H1 (cell line): ENCODE data around the gene RBM26. TPM values are rescaled to one million over a fixed set of nuclear protein-coding genes. Genes with fewer than 3 reads are reported as not detected.

Experiments
- CTCF ChIA-PET: fragments of 300-600 bp; sonication (Branson Sonifier 250); formaldehyde crosslinking; loops from one replicate; lab custom pipeline; 2021; ENCODE audit not compliant: partially characterized antibody; lab: Charles Lee
- POLR2A ChIA-PET: fragments of 300-600 bp; sonication (Branson Sonifier 250); formaldehyde crosslinking; loops from one replicate; lab custom pipeline; 2021; ENCODE audit warnings: inconsistent platforms; ENCODE audit not compliant: partially characterized antibody; lab: Charles Lee
- DNase-seq, 2 experiments: peaks; one replicate each; pipeline versions ENCODE4 v3.0.0 to v3.0.0-alpha.2; 2010 to 2022; ENCODE audit warnings: low spot score in 2 of 2, low read depth in 1 of 2, mixed read lengths in 1 of 2
- FAIRE-seq: peaks from 2 replicates; lab custom pipeline; 2011; peaks lifted over from hg19 to GRCh38; lab: Jason Lieb, UNC
- H2AFZ ChIP-seq: 2 replicates; pipeline ENCODE4 v1.8.1; 2012; ENCODE audit warnings: low read length, inconsistent platforms
- H2AK5ac ChIP-seq: 2 replicates; pipeline ENCODE4 v1.6.1; 2013; ENCODE audit warnings: low read depth, low read length
- H2BK120ac ChIP-seq: replicated peaks from 2 replicates; pipeline ENCODE3; 2013; ENCODE audit warnings: low read depth, low read length, inconsistent platforms
- H2BK12ac ChIP-seq: 2 replicates; pipeline ENCODE4 v1.6.1; 2013; ENCODE audit warnings: low read depth, low read length
- H2BK15ac ChIP-seq: 2 replicates; pipeline ENCODE4 v1.6.1; 2013; ENCODE audit warnings: low read length
- H2BK20ac ChIP-seq: 2 replicates; pipeline ENCODE4 v1.6.1; 2013; ENCODE audit warnings: low read length
- H2BK5ac ChIP-seq: 2 replicates; pipeline ENCODE4 v1.6.1; 2013; ENCODE audit warnings: low read depth, low read length
- H3K14ac ChIP-seq: 2 replicates; pipeline ENCODE4 v1.6.1; 2013; ENCODE audit warnings: inconsistent platforms; ENCODE audit not compliant: insufficient read length
- H3K18ac ChIP-seq: 2 replicates; pipeline ENCODE4 v1.6.1; 2013; ENCODE audit warnings: low read length; ENCODE audit errors: extremely low read depth
- H3K23ac ChIP-seq: 2 replicates; pipeline ENCODE4 v1.6.1; 2013; ENCODE audit warnings: inconsistent platforms; ENCODE audit not compliant: insufficient read length
- H3K23me2 ChIP-seq: 2 replicates; pipeline ENCODE4 v1.6.1; 2013; ENCODE audit warnings: low read depth, low read length
- H3K27ac ChIP-seq: 2 replicates; pipeline ENCODE4 v1.6.1; 2011; ENCODE audit warnings: low read depth, low read length, inconsistent platforms
- H3K27me3 ChIP-seq, 4 experiments: replicated peaks in 1 of 4; 1 replicate in 1 of 4; 2 replicates in 3 of 4; pipeline versions ENCODE4 v1.6.1 to v1.8.1; 2011 to 2013; ENCODE audit warnings: low read length in 3 of 4, mild to moderate bottlenecking in 3 of 4, inconsistent platforms in 2 of 4, mixed read lengths in 2 of 4, moderate library complexity in 1 of 4; ENCODE audit not compliant: control insufficient read depth in 3 of 4, insufficient read depth in 3 of 4; ENCODE audit errors: extremely low read depth in 1 of 4
- H3K36me3 ChIP-seq, 4 experiments: 2 replicates each; pipeline versions ENCODE4 v1.6.1 to v1.8.1; 2011 to 2013; ENCODE audit warnings: mild to moderate bottlenecking in 4 of 4, low read length in 3 of 4, moderate library complexity in 2 of 4, control low read depth in 1 of 4, inconsistent platforms in 1 of 4; ENCODE audit not compliant: insufficient read depth in 4 of 4, control insufficient read depth in 2 of 4
- H3K4ac ChIP-seq: replicated peaks from 2 replicates; pipeline ENCODE3; 2013; ENCODE audit warnings: low read length, low read depth, mixed read lengths, inconsistent platforms; ENCODE audit not compliant: insufficient read length
- H3K4me1 ChIP-seq, 4 experiments: replicated peaks in 1 of 4; 1 replicate in 1 of 4; 2 replicates in 3 of 4; pipeline versions ENCODE4 v1.6.1 to v1.8.1; 2011 to 2013; ENCODE audit warnings: low read length in 3 of 4, inconsistent platforms in 2 of 4, mixed read lengths in 1 of 4; ENCODE audit not compliant: insufficient read depth in 4 of 4, control insufficient read depth in 3 of 4
- H3K4me2 ChIP-seq, 2 experiments: 2 replicates each; pipeline versions ENCODE4 v1.6.1 to v1.8.1; 2011 to 2013; ENCODE audit warnings: low read depth in 2 of 2, low read length in 2 of 2, control low read depth in 1 of 2, inconsistent platforms in 1 of 2, mild to moderate bottlenecking in 1 of 2; ENCODE audit not compliant: insufficient read depth in 1 of 2
- H3K4me3 ChIP-seq, 4 experiments: fragments of 200-600, 300-600 bp in 1 of 4; sonication (generic), shearing (Covaris generic), sonication (Bioruptor Twin) in 1 of 4; 2 replicates each; pipeline versions ENCODE4 v1.5.1 to v1.8.1; 2011 to 2016; ENCODE audit warnings: low read length in 4 of 4, low read depth in 3 of 4, control low read depth in 2 of 4, inconsistent platforms in 2 of 4, mild to moderate bottlenecking in 2 of 4, mixed read lengths in 1 of 4, moderate library complexity in 1 of 4; ENCODE audit not compliant: insufficient read depth in 2 of 4; ENCODE audit errors: extremely low read depth in 1 of 4
- H3K56ac ChIP-seq: replicated peaks from 2 replicates; pipeline ENCODE3; 2013; ENCODE audit warnings: low read depth, mild to moderate bottlenecking, mixed read lengths, low read length, inconsistent platforms; ENCODE audit not compliant: insufficient read length
- H3K79me1 ChIP-seq: 2 replicates; pipeline ENCODE4 v1.6.1; 2013; ENCODE audit warnings: low read depth, low read length, control low read depth
- H3K79me2 ChIP-seq, 2 experiments: 2 replicates each; pipeline versions ENCODE4 v1.6.1 to v1.8.1; 2012 to 2013; ENCODE audit warnings: low read length in 2 of 2, mild to moderate bottlenecking in 2 of 2, inconsistent platforms in 1 of 2; ENCODE audit not compliant: insufficient read depth in 2 of 2, control insufficient read depth in 1 of 2
- H3K9ac ChIP-seq, 4 experiments: replicated peaks in 1 of 4; 1 replicate in 1 of 4; 2 replicates in 3 of 4; pipeline versions ENCODE4 v1.6.1 to v1.8.1; 2011 to 2013; ENCODE audit warnings: low read depth in 3 of 4, low read length in 3 of 4, control low read depth in 2 of 4, mild to moderate bottlenecking in 2 of 4, moderate library complexity in 2 of 4, inconsistent platforms in 1 of 4; ENCODE audit errors: extremely low read depth in 1 of 4
- H3K9me3 ChIP-seq, 2 experiments: 2 replicates each; pipeline versions ENCODE4 v1.6.1 to v1.8.1; 2012 to 2013; ENCODE audit warnings: mild to moderate bottlenecking in 2 of 2, moderate library complexity in 2 of 2, control low read depth in 1 of 2, inconsistent platforms in 1 of 2, low read depth in 1 of 2, low read length in 1 of 2, mixed read lengths in 1 of 2; ENCODE audit not compliant: insufficient read depth in 2 of 2
- H4K20me1 ChIP-seq, 2 experiments: replicated peaks in 1 of 2; 2 replicates each; pipeline versions ENCODE3 to v1.8.1; 2011 to 2013; ENCODE audit warnings: inconsistent platforms in 2 of 2, low read length in 2 of 2, mild to moderate bottlenecking in 1 of 2; ENCODE audit not compliant: insufficient read depth in 2 of 2, control insufficient read depth in 1 of 2
- H4K5ac ChIP-seq: 2 replicates; pipeline ENCODE4 v1.6.1; 2013; ENCODE audit warnings: low read length, low read depth, mixed read lengths, inconsistent platforms; ENCODE audit not compliant: insufficient read length
- H4K8ac ChIP-seq: 2 replicates; pipeline ENCODE4 v1.8.0; 2013; ENCODE audit warnings: mild to moderate bottlenecking, moderate library complexity, low read length, inconsistent platforms; ENCODE audit not compliant: insufficient read depth; ENCODE audit errors: extremely low read depth
- H4K91ac ChIP-seq: replicated peaks from 2 replicates; pipeline ENCODE3; 2013; ENCODE audit warnings: low read length, mixed read lengths, inconsistent platforms; ENCODE audit not compliant: insufficient read length
- ASH2L ChIP-seq: fragments of 200-600, 300-600 bp; sonication (generic); IDR thresholded peaks from one replicate; pipeline ENCODE4 v1.7.1; 2017; ENCODE audit warnings: low read length
- BACH1 ChIP-seq: IDR thresholded peaks from 2 replicates; pipeline ENCODE4 v1.6.1; 2012; ENCODE audit warnings: low read length, improper control_type of control experiment
- CBX8 ChIP-seq: fragments of 300-800, 300-1000 bp; sonication (generic); IDR thresholded peaks from 2 replicates; pipeline ENCODE4 v1.7.1; 2016; ENCODE audit warnings: low read depth, low read length, borderline replicate concordance
- EGR1 ChIP-seq: IDR thresholded peaks from 2 replicates; pipeline ENCODE4 v1.6.1; 2011; ENCODE audit warnings: low read depth, low read length, borderline replicate concordance
- GABPA ChIP-seq: IDR thresholded peaks from 2 replicates; pipeline ENCODE4 v1.6.1; 2011; ENCODE audit warnings: mild to moderate bottlenecking, low read length, moderate library complexity, borderline replicate concordance; ENCODE audit not compliant: insufficient read depth
- KDM5A ChIP-seq: fragments of 200-600 bp; IDR thresholded peaks from 2 replicates; pipeline ENCODE4 v1.7.1; 2012; ENCODE audit warnings: mild to moderate bottlenecking, low read length, inconsistent platforms, mixed read lengths
- NRF1 ChIP-seq: IDR thresholded peaks from 2 replicates; pipeline ENCODE4 v1.6.1; 2011; ENCODE audit warnings: mild to moderate bottlenecking, low read depth, low read length, improper control_type of control experiment
- RBBP5 ChIP-seq: IDR thresholded peaks from 2 replicates; pipeline ENCODE4 v1.7.1; 2012; ENCODE audit warnings: low read depth, mild to moderate bottlenecking, inconsistent platforms, low read length, moderate library complexity, borderline replicate concordance
- RXRA ChIP-seq: IDR thresholded peaks from 2 replicates; pipeline ENCODE4 v1.6.1; 2011; ENCODE audit warnings: low read depth, mild to moderate bottlenecking, low read length, moderate library complexity; ENCODE audit not compliant: insufficient read depth
- SUZ12 ChIP-seq: fragments of 200-600 bp; sonication (generic); IDR thresholded peaks from 2 replicates; pipeline ENCODE4 v1.6.1; 2012; ENCODE audit warnings: mild to moderate bottlenecking, inconsistent platforms, low read length, moderate library complexity, mixed read lengths
- USF2 ChIP-seq: IDR thresholded peaks from 2 replicates; pipeline ENCODE4 v1.6.1; 2011; ENCODE audit warnings: low read length, improper control_type of control experiment
- WGBS, 2 experiments: shearing (Covaris generic) in 1 of 2; methylation state at CpG; one replicate each; pipeline versions ENCODE4 v1.1.6 to v1.1.7; 2013 to 2015; ENCODE audit warnings: low lambda C conversion rate in 2 of 2, mixed read lengths in 2 of 2, inconsistent platforms in 1 of 2, low coverage in 1 of 2, missing lambda C conversion rate in 1 of 2; ENCODE audit not compliant: insufficient replicate concordance in 2 of 2, insufficient coverage in 1 of 2, insufficient read length in 1 of 2; ENCODE audit errors: extremely low coverage in 1 of 2, missing lambda C conversion rate in 1 of 2; 5-methylcytosine and 5-hydroxymethylcytosine counted together
- polyA plus RNA-seq, 7 experiments: library from polyadenylated mRNA; depleted of rRNA in 3 of 7; stranded (reverse) in 5 of 7; unstranded in 2 of 7; fragments of >200 nt in 5 of 7; fragments of 200-250 nt in 2 of 7; gene quantifications; 1 replicate in 5 of 7; 2 replicates in 1 of 7; 4 replicates in 1 of 7; pipeline versions ENCODE4 v1.2.1 to v1.2.3, GENCODE V29; 2011 to 2013; ENCODE audit warnings: missing spikeins in 2 of 7, mixed read lengths in 2 of 7
- total RNA-seq: library from RNA; stranded (reverse); fragmentation: NEBNext Ultra II Directional; extraction: Animal tissue kit (Norgen Biotek cat#: 25700); gene quantifications from 2 replicates; pipeline ENCODE4 v1.2.1, GENCODE V29; 2021

RBM26 gene
- total and polyA plus RNA-seq, 2 of the 8 experiments (the other 6 are each of a cell fraction or from before 2014, with no cell fraction given), result 20.3 to 65.5 TPM

DNA sequence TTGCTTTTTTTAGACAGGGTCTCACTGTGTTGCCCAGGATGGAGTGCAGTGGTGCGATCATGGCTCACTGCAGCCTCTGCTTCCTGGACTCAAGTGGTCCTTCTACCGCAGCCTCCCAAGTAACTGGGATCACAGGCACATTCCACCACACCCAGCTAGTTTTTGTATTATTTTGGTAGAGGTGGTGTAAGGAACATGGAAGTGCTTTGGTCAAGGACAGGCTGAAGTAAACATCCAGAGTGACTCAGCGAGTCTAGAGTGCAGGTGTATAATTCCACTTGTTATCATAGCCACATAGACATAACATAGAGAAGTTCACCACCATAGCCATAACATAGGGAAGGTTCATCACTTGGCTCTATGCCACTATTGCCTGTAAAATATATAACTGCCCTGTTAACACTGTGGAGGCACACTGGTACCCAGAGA lies 98.6 kb downstream of the RBM26 start:
- H3K36me3 ChIP-seq, result no peaks in the 10 kb centered on the region
- H4K8ac ChIP-seq, result no peak overlapping the region
- no peak for DNase-seq
- no peak overlapping the region for H3K56ac ChIP-seq
- no peak overlapping the region for H2BK20ac ChIP-seq
- no peaks in the 10 kb centered on the region for H3K27me3 ChIP-seq
- H3K4me2 ChIP-seq, result no peak overlapping the region
- H3K18ac ChIP-seq, result no peak overlapping the region
- no peak overlapping the region for H4K5ac ChIP-seq
- no peak overlapping the region for H3K27ac ChIP-seq
- POLR2A ChIA-PET, result interaction anchor here (0.8 kb wide), 1 partner anchor 25 kb away, joined by 3 read pairs; no protein-coding TSS in a partner anchor
- H2BK120ac ChIP-seq, result no peak overlapping the region
- H3K14ac ChIP-seq, result no peak overlapping the region
- no peaks in the 10 kb centered on the region for H3K79me2 ChIP-seq
- H2BK5ac ChIP-seq, result no peak overlapping the region
- 96% methylated on average over 3 of the region's 3 CpGs; no CpG with 5 or more reads in 1 of the 2 experiments for WGBS, 2 experiments
- H2BK15ac ChIP-seq, result 0 out of 2 replicates have a peak overlapping the region, but pooled peaks have one; percentile 9
- H4K91ac ChIP-seq, result no peak overlapping the region
- no peaks in the 10 kb centered on the region for H3K79me1 ChIP-seq
- H3K9ac ChIP-seq, result no peak overlapping the region
- no peak overlapping the region for H3K23ac ChIP-seq
- no peaks in the 10 kb centered on the region for H3K4me1 ChIP-seq
- H3K4me3 ChIP-seq, result no peak overlapping the region
- CTCF ChIA-PET, result interaction anchor here (1.0 to 1.1 kb wide), 2 partner anchors 11 to 12 kb away, joined by 3 read pairs; no protein-coding TSS in a partner anchor
- 0 out of 2 replicates have a peak overlapping the region, but pooled peaks have one; percentile 46 for H2BK12ac ChIP-seq
- FAIRE-seq, result no peak
- H3K9me3 ChIP-seq, result no peaks in the 10 kb centered on the region
- H3K23me2 ChIP-seq, result no peaks in the 10 kb centered on the region
- H4K20me1 ChIP-seq, result no peaks in the 10 kb centered on the region
- H2AFZ ChIP-seq, result no peak overlapping the region
- no peak overlapping the region for H3K4ac ChIP-seq
- H2AK5ac ChIP-seq, result no peak overlapping the region
- no peak for TF ChIP-seq USF2
- no peak for TF ChIP-seq GABPA
- no peak for TF ChIP-seq EGR1
- TF ChIP-seq RXRA, result no peak
- no peak for TF ChIP-seq CBX8
- no peak for TF ChIP-seq SUZ12
- TF ChIP-seq RBBP5, result no peak
- TF ChIP-seq NRF1, result no peak
- TF ChIP-seq KDM5A, result no peak
- TF ChIP-seq ASH2L, result no peak
- TF ChIP-seq BACH1, result no peak
